ENCODE measurements around the gene PANK2.

GRCh38 chr20:3925113-3925695, 36.0 kb downstream of the PANK2 start:
- TF ChIP-seq CTCF (IDR thresholded peaks at IDR 0.05) (no peak), JUND (IDR thresholded peaks at IDR 0.05) (no peak), REST (IDR thresholded peaks at IDR 0.05; ENCODE audit: low read depth, low read length) (no peak), ZBTB33 (IDR thresholded peaks at IDR 0.05; ENCODE audit: borderline replicate concordance, low read depth) (no peak)
